ENCODE measurements around the gene ABCC10. TPM values are rescaled to one million over a fixed set of nuclear protein-coding genes. Genes with fewer than 3 reads are reported as not detected.

ABCC10 gene
- total RNA-seq, 1 donor from 2014 or later = 45.6 TPM

- TF ChIP-seq CTCF (IDR thresholded peaks at IDR 0.05; ENCODE audit: unreplicated experiment) = no peak
- H3K27me3 Mint-ChIP-seq (ENCODE audit: unreplicated experiment) = peaks cover 2% of the 10 kb centered on the region
- H3K9me3 Mint-ChIP-seq (ENCODE audit: unreplicated experiment) = no peaks in the 10 kb centered on the region
- no peak for DNase-seq (ENCODE audit: low spot score)
- H3K27ac Mint-ChIP-seq (ENCODE audit: unreplicated experiment) = no peak overlapping the region
- H3K4me1 Mint-ChIP-seq (ENCODE audit: unreplicated experiment) = peaks cover 4% of the 10 kb centered on the region
- H3K36me3 Mint-ChIP-seq (ENCODE audit: low read depth, unreplicated experiment) = no peaks in the 10 kb centered on the region
- no peak overlapping the region for H3K4me3 Mint-ChIP-seq (ENCODE audit: unreplicated experiment)
Measured at GRCh38 chr6:43468240-43468639, 40.9 kb downstream of the ABCC10 start.

GRCh38 chr6:43468748-43469681, 41.7 kb downstream of the ABCC10 start:
- Mint-ChIP-seq H3K9me3 (ENCODE audit: unreplicated experiment) (no peaks in the 10 kb centered on the region), H3K36me3 (ENCODE audit: low read depth, unreplicated experiment) (no peaks in the 10 kb centered on the region), H3K27me3 (ENCODE audit: unreplicated experiment) (peaks cover 2% of the 10 kb centered on the region), H3K27ac (ENCODE audit: unreplicated experiment) (no peak overlapping the region), H3K4me3 (ENCODE audit: unreplicated experiment) (no peak overlapping the region), H3K4me1 (ENCODE audit: unreplicated experiment) (peaks cover 4% of the 10 kb centered on the region)
- TF ChIP-seq CTCF (IDR thresholded peaks at IDR 0.05; ENCODE audit: unreplicated experiment) = no peak
- DNase-seq (ENCODE audit: low spot score) = no peak

GRCh38 chr6:43469947-43470346, 42.6 kb downstream of the ABCC10 start:
- Mint-ChIP-seq H3K4me1 (ENCODE audit: unreplicated experiment) (peaks cover 4% of the 10 kb centered on the region), H3K9me3 (ENCODE audit: unreplicated experiment) (no peaks in the 10 kb centered on the region), H3K4me3 (ENCODE audit: unreplicated experiment) (no peak overlapping the region), H3K36me3 (ENCODE audit: low read depth, unreplicated experiment) (no peaks in the 10 kb centered on the region), H3K27me3 (ENCODE audit: unreplicated experiment) (peaks cover 2% of the 10 kb centered on the region), H3K27ac (ENCODE audit: unreplicated experiment) (no peak overlapping the region)
- TF ChIP-seq CTCF (IDR thresholded peaks at IDR 0.05; ENCODE audit: unreplicated experiment) = no peak
- DNase-seq (ENCODE audit: low spot score) = no peak

- H3K4me1 Mint-ChIP-seq (ENCODE audit: unreplicated experiment) = peaks cover 4% of the 10 kb centered on the region
Measured at GRCh38 chr6:43471399-43471798, 44.1 kb downstream of the ABCC10 start.

More at GRCh38 chr6:43471399-43471798, 44.1 kb downstream of the ABCC10 start:
- H3K9me3 Mint-ChIP-seq (ENCODE audit: unreplicated experiment) = no peaks in the 10 kb centered on the region
- H3K36me3 Mint-ChIP-seq (ENCODE audit: low read depth, unreplicated experiment) = no peaks in the 10 kb centered on the region
- no peak for TF ChIP-seq CTCF (IDR thresholded peaks at IDR 0.05; ENCODE audit: unreplicated experiment)
- no peak overlapping the region for H3K27ac Mint-ChIP-seq (ENCODE audit: unreplicated experiment)
- DNase-seq (ENCODE audit: low spot score) = no peak
- H3K27me3 Mint-ChIP-seq (ENCODE audit: unreplicated experiment) = peaks cover 2% of the 10 kb centered on the region
- no peak overlapping the region for H3K4me3 Mint-ChIP-seq (ENCODE audit: unreplicated experiment)
